Peyer's patch (tissue), 4 donors: ENCODE data around the gene GSKIP. TPM values are rescaled to one million over a fixed set of nuclear protein-coding genes. Genes with fewer than 3 reads are reported as not detected.
"Not testable (repeated sequence)": the region's sequence is repeated elsewhere in the genome, so short reads cannot be mapped to it uniquely, and the experiment has no call there.

ENCODE experiments used
- DNase-seq, 3 donors: peaks; one replicate each; pipeline ENCODE4 v3.0.0-alpha.2; 2017 to 2019
- H3K27ac ChIP-seq, 4 donors: fragments of 200-600 bp; sonication (generic); one replicate each; pipeline ENCODE4 v1.5.1; 2016 to 2019
- H3K27me3 ChIP-seq, 2 donors: fragments of 200-600 bp; sonication (generic); one replicate each; pipeline ENCODE4 v1.5.1; 2019
- H3K36me3 ChIP-seq, 3 donors: fragments of 200-600 bp; sonication (generic); one replicate each; pipeline ENCODE4 v1.5.1; 2016 to 2019
- H3K4me1 ChIP-seq, 4 donors: fragments of 200-600 bp; sonication (generic); one replicate each; pipeline ENCODE4 v1.5.1; 2016 to 2019
- H3K4me3 ChIP-seq, 4 donors: fragments of 200-600 bp; sonication (generic); 1 replicate in 3 of 4; 2 replicates in 1 of 4; pipeline ENCODE4 v1.5.1; 2016 to 2019; ENCODE audit warnings: mild to moderate bottlenecking in 1 of 4
- H3K9me3 ChIP-seq, 4 donors: fragments of 200-600 bp; sonication (generic); one replicate each; pipeline ENCODE4 v1.5.1; 2016 to 2019; ENCODE audit warnings: mild to moderate bottlenecking in 1 of 4
- POLR2A ChIP-seq, 2 donors: fragments of 450-650 bp; IDR thresholded peaks; one replicate each; pipeline ENCODE4 v1.5.1; 2017; ENCODE audit warnings: antibody characterized with exemption in 2 of 2, mild to moderate bottlenecking in 2 of 2, moderate library complexity in 2 of 2
- total RNA-seq, 4 donors: library from RNA; depleted of rRNA; stranded (reverse); fragments of >200 nt; gene quantifications; one replicate each; pipeline ENCODE4 v1.1.0, GENCODE V29; 2016
- TF ChIP-seq, protein P1 (sequence below), 6 experiments: fragments of 450-650 bp in 4 of 6; fragments of 200-600 bp in 2 of 6; sonication (generic) in 1 of 6; IDR thresholded peaks; one replicate each; pipeline ENCODE4 v1.5.1; 2017 to 2019; ENCODE audit warnings: antibody characterized with exemption in 6 of 6, mild to moderate bottlenecking in 3 of 6, moderate library complexity in 1 of 6

Gene GSKIP
- total RNA-seq, 4 donors from 2014 or later = 56.8 to 140 (median 62.8) TPM

DNA sequence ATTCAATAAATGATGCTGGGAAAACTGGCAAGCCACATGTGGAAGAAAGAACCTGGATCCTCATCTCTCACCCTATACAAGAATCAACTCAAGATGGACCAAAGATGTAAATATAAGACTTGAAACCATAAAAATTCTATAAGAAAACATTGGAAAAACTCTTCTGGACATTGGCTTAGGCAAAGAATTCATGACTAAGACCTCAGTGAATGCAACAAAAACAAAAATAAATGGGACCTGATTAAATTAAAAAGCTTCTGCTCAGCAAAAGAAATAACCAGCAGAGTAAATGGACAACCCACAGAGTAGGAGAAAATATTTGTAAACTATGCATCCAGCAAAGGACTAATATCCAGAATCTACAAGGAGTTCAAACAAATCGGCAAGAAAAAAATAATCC lies 24.8 kb upstream of the GSKIP start:
- no peak for DNase-seq
- Histone ChIP-seq H3K9me3 (no peaks in the 10 kb centered on the region), H3K4me3 (no peak overlapping the region), H3K27me3 (no peaks in the 10 kb centered on the region), H3K4me1 (no peaks in the 10 kb centered on the region), H3K27ac (no peak overlapping the region), H3K36me3 (peaks cover 0 to 31% (median 0%) of the 10 kb centered on the region in 3 donors)
- no peak for TF ChIP-seq POLR2A (IDR thresholded peaks at IDR 0.05)
- TF ChIP-seq, protein P1, sequence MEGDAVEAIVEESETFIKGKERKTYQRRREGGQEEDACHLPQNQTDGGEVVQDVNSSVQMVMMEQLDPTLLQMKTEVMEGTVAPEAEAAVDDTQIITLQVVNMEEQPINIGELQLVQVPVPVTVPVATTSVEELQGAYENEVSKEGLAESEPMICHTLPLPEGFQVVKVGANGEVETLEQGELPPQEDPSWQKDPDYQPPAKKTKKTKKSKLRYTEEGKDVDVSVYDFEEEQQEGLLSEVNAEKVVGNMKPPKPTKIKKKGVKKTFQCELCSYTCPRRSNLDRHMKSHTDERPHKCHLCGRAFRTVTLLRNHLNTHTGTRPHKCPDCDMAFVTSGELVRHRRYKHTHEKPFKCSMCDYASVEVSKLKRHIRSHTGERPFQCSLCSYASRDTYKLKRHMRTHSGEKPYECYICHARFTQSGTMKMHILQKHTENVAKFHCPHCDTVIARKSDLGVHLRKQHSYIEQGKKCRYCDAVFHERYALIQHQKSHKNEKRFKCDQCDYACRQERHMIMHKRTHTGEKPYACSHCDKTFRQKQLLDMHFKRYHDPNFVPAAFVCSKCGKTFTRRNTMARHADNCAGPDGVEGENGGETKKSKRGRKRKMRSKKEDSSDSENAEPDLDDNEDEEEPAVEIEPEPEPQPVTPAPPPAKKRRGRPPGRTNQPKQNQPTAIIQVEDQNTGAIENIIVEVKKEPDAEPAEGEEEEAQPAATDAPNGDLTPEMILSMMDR (IDR thresholded peaks at IDR 0.05) = no peak

DNA sequence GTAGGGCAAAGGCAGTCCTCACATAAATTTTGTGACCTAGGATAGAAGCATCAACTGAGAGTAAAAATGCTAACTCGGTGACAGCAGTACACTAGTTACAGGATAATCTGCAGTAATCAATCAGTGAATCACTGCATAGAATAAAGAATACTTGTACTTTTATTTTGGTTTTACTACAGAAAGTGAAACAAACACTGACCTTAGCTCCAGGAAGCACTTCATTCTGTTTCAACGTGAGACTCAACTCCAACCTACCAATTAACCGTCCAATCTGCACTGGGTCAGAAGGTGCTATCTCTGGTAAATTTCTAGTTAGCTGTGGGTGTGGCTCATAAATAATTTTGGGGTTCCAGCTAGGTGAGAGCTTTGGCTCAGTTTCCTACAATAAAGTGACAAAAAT lies 22.0 kb upstream of the GSKIP start:
- Histone ChIP-seq H3K36me3 (peaks cover 0 to 34% (median 0%) of the 10 kb centered on the region in 3 donors), H3K9me3 (no peaks in the 10 kb centered on the region), H3K27ac (no peak overlapping the region), H3K4me1 (no peaks in the 10 kb centered on the region), H3K4me3 (no peak overlapping the region), H3K27me3 (no peaks in the 10 kb centered on the region)
- DNase-seq = no peak
- TF ChIP-seq POLR2A (IDR thresholded peaks at IDR 0.05) = no peak
- TF ChIP-seq, protein P1 (IDR thresholded peaks at IDR 0.05) = no peak

DNA sequence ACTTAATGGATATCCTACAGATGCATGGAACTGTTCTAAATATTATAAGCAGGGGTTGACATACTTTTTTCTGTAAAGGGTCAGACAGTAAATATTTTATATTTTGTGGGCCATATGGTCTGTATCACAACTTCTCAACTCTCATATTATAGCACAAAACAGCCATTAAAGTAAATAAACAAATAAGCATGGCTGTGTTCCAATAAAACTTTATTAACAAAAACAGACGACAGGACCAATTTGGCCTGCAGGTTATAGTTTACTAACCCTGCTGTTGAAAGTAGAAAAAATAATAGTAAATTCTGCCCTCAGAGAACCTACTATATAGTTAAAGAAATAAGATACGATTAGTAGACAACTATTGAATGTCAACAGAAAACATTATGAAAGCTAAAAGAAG lies 17.7 kb upstream of the GSKIP start:
- Histone ChIP-seq H3K36me3 (peaks cover 0 to 21% (median 0%) of the 10 kb centered on the region in 3 donors), H3K27ac (no peak overlapping the region), H3K4me1 (no peaks in the 10 kb centered on the region), H3K27me3 (no peaks in the 10 kb centered on the region), H3K9me3 (no peaks in the 10 kb centered on the region), H3K4me3 (no peak overlapping the region)
- no peak for DNase-seq
- no peak for TF ChIP-seq POLR2A (IDR thresholded peaks at IDR 0.05)
- TF ChIP-seq, protein P1 (IDR thresholded peaks at IDR 0.05) = no peak

DNA sequence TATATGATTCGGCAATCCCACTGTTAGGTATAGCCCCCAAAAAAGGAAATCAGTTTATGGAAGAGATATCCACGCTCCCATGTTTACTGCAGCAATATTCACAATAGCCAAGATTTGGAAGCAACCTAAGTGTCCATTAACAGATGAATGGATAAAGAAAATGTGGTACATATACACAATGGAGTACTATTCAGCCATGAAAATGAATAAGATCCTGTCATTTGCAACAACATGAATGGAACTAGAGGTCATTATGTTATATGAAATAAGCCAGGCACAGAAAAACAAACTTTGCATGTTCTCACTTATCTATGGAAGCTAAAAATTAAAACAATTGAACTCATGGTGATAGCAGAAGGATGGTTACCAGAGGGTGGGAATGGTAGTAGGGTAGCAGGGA lies 15.4 kb upstream of the GSKIP start:
- not testable (repeated sequence) for H3K4me3 ChIP-seq, H3K36me3 ChIP-seq, H3K4me1 ChIP-seq, DNase-seq, H3K27me3 ChIP-seq, H3K27ac ChIP-seq, H3K9me3 ChIP-seq

DNA sequence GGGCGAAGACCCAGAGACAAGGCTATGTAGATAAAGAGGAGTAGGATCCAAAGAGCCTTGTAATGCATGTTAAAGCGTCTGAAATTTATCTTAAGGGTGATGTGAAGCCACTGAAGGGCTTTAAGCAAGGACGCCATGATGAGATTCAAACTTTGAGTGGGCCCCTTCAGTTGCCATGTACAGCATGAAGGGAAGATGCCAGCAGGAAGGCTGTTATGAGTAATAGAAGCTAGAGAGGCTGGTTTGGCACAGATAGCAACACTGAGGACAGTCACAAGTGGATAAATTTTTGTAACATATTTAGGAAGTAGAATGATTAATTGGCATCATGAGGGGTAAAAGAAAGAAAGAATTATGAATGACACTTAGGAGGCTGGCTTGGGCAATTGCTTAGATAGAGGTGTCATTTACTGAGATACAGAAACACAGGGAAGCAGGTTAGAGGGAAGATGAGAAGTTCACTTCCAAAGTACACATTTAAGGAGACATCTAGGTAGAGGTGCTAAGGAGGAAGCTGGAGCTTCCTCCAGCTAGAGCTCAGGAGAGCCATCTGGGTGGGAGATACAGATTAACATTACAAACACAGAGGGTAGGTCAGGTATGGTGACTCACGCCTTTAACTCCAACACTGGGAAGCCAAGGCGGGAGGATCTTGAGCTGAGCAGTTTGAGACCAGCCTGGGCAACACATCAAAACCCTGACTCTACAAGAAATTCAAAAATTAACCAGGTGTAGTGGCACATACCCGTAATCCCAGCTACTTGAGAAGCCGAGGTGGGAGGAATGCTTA lies 13.8 kb upstream of the GSKIP start:
- H3K36me3 ChIP-seq = no peaks in the 10 kb centered on the region
- no peaks in the 10 kb centered on the region for H3K9me3 ChIP-seq
- no peak overlapping the region for H3K4me3 ChIP-seq
- H3K4me1 ChIP-seq = no peaks in the 10 kb centered on the region
- no peak for DNase-seq
- H3K27me3 ChIP-seq = no peaks in the 10 kb centered on the region
- no peak overlapping the region for H3K27ac ChIP-seq
- TF ChIP-seq, protein P1 (IDR thresholded peaks at IDR 0.05) = no peak
- no peak for TF ChIP-seq POLR2A (IDR thresholded peaks at IDR 0.05)

DNA sequence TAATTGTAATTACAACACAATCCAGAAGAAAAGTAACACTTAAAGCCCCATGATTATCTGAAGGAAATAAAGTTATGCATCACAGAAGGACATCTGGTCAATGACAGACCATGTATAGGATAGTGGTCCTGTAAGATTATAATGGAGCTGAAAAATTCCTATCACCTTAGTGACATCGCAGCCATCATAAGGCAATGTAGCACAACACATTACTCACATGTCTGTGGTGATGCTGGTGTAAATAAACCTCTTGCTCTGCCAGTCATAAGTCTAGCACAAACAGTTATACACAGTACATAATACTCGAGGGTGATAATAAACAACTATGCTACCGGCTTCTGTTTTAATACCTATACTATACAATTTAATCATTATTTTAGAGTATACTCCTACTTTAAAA lies 11.3 kb upstream of the GSKIP start:
- H3K4me1 ChIP-seq = no peaks in the 10 kb centered on the region
- no peak overlapping the region for H3K4me3 ChIP-seq
- no peak overlapping the region for H3K27ac ChIP-seq
- DNase-seq = no peak
- no peaks in the 10 kb centered on the region for H3K9me3 ChIP-seq
- no peak for TF ChIP-seq POLR2A (IDR thresholded peaks at IDR 0.05)
- TF ChIP-seq, protein P1 (IDR thresholded peaks at IDR 0.05) = no peak
- H3K27me3 ChIP-seq = no peaks in the 10 kb centered on the region
- no peaks in the 10 kb centered on the region for H3K36me3 ChIP-seq
